Astrocyte (in vitro differentiated cells and primary cell): ENCODE measurements around the gene PLPPR3. TPM values are rescaled to one million over a fixed set of nuclear protein-coding genes. Genes with fewer than 3 reads are reported as not detected.
A peak's percentile ranks its signal among the peaks of the same experiment; 100 is the strongest.

Experiments used
- DNase-seq: peaks from one replicate; pipeline ENCODE4 v3.0.0-alpha.2; 2010; ENCODE audit warnings: low read depth
- FAIRE-seq: peaks from 2 replicates; lab custom pipeline; 2011; peaks lifted over from hg19 to GRCh38; lab: Jason Lieb, UNC
- H2AFZ ChIP-seq: 2 replicates; pipeline ENCODE4 v1.6.0; 2012; ENCODE audit warnings: low read depth, low read length, inconsistent platforms
- H3K27ac ChIP-seq: 2 replicates; pipeline ENCODE4 v1.5.1; 2011; ENCODE audit warnings: low read depth, low read length, inconsistent platforms
- H3K27me3 ChIP-seq: 2 replicates; pipeline ENCODE4 v1.6.0; 2011; ENCODE audit warnings: low read length, inconsistent platforms; ENCODE audit not compliant: insufficient read depth
- H3K36me3 ChIP-seq: 2 replicates; pipeline ENCODE4 v1.5.1; 2011; ENCODE audit warnings: low read length, inconsistent platforms; ENCODE audit not compliant: insufficient read depth
- H3K4me1 ChIP-seq: 2 replicates; pipeline ENCODE4 v1.5.1; 2011; ENCODE audit warnings: low read length, inconsistent platforms; ENCODE audit not compliant: insufficient read depth
- H3K4me2 ChIP-seq: 2 replicates; pipeline ENCODE4 v1.6.0; 2012; ENCODE audit warnings: low read length, inconsistent platforms
- H3K4me3 ChIP-seq: 2 replicates; pipeline ENCODE4 v1.5.1; 2011; ENCODE audit warnings: low read depth, mild to moderate bottlenecking, low read length, inconsistent platforms; ENCODE audit not compliant: insufficient read depth
- H3K79me2 ChIP-seq: 2 replicates; pipeline ENCODE4 v1.6.0; 2012; ENCODE audit warnings: mild to moderate bottlenecking, low read length, inconsistent platforms; ENCODE audit not compliant: insufficient read depth
- H3K9ac ChIP-seq: 2 replicates; pipeline ENCODE4 v1.6.0; 2012; ENCODE audit warnings: mild to moderate bottlenecking, low read length, inconsistent platforms
- H3K9me3 ChIP-seq: 2 replicates; pipeline ENCODE4 v1.5.1; 2012; ENCODE audit warnings: low read depth, mild to moderate bottlenecking, low read length, inconsistent platforms; ENCODE audit not compliant: insufficient read depth
- H4K20me1 ChIP-seq: 2 replicates; pipeline ENCODE4 v1.6.0; 2012; ENCODE audit warnings: low read length, inconsistent platforms; ENCODE audit not compliant: insufficient read depth
- H3K27ac Mint-ChIP-seq: one replicate; pipeline ENCODE4 v1.8.0; 2021; ENCODE audit warnings: mild to moderate bottlenecking, mixed read lengths; ENCODE audit not compliant: unreplicated experiment
- H3K27me3 Mint-ChIP-seq: one replicate; pipeline ENCODE4 v1.8.0; 2021; ENCODE audit warnings: low read depth, mixed read lengths; ENCODE audit not compliant: unreplicated experiment
- H3K36me3 Mint-ChIP-seq: one replicate; pipeline ENCODE4 v1.8.0; 2021; ENCODE audit warnings: low read depth, mixed read lengths; ENCODE audit not compliant: unreplicated experiment
- H3K4me1 Mint-ChIP-seq: one replicate; pipeline ENCODE4 v1.8.0; 2021; ENCODE audit warnings: low read depth, mixed read lengths; ENCODE audit not compliant: unreplicated experiment
- H3K4me3 Mint-ChIP-seq: one replicate; pipeline ENCODE4 v1.8.0; 2021; ENCODE audit warnings: mild to moderate bottlenecking, moderate library complexity, mixed read lengths; ENCODE audit not compliant: unreplicated experiment
- H3K9me3 Mint-ChIP-seq: one replicate; pipeline ENCODE4 v1.8.0; 2021; ENCODE audit warnings: mild to moderate bottlenecking, mixed read lengths; ENCODE audit not compliant: unreplicated experiment
- EZH2 ChIP-seq: IDR thresholded peaks from 2 replicates; pipeline ENCODE4 v1.6.1; 2012; ENCODE audit warnings: mild to moderate bottlenecking, low read length, inconsistent platforms; ENCODE audit not compliant: insufficient read depth
- total RNA-seq: library from RNA; stranded (reverse); gene quantifications from 2 replicates; pipeline ENCODE4 v1.2.1, GENCODE V29; 2021
- TF ChIP-seq, protein P1 (sequence below): IDR thresholded peaks from 2 replicates; pipeline ENCODE4 v1.5.1; 2011; ENCODE audit warnings: low read depth, mild to moderate bottlenecking, inconsistent platforms, low read length, moderate library complexity; ENCODE audit not compliant: insufficient read depth

PLPPR3 gene
- total RNA-seq, 1 donor from 2014 or later: 36.5 TPM

DNA sequence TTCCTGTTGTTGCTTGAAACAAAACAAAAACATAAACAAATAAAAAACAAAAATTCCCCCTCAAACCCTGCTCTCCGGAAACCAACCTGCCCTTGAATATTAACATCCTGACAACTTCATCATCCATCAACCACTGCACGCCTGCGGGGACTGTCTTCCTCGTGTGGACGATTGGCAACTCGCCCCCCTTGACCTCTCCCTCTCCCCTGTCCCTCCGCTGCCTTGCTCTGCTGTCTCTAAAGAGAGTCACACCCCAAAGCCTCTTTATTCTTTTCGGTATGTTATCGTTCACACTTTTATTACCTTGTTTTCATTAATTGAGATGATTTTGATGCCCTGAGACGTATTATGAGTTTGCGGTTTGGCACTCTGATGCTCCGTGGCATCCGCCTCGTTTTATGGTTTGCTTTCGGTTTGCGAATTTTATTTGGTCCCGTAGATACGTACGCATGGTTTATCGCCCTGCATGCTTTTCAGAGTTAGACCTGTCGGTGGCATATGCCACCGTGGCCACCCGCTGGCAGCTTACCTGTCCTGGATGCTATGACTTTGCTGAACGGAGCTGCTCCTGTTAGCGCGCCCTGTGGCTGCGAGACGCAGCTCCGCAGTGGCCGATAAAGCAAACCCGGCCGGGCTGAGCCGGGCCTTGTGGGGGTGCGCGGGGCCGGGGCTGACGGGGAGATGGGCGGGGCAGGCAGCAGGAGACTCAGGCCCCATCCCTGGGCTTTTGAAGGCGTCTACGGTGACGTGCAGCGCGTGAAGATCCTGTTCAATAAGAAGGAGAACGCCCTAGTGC lies 13.9 kb downstream of the PLPPR3 start:
- Histone ChIP-seq H4K20me1 (peaks cover 91% of the 10 kb centered on the region), H3K27me3 (no peaks in the 10 kb centered on the region), H3K79me2 (peaks cover 79% of the 10 kb centered on the region), H3K4me1 (no peaks in the 10 kb centered on the region), H2AFZ (no peak overlapping the region), H3K9me3 (no peaks in the 10 kb centered on the region), H3K9ac (no peak overlapping the region), H3K4me2 (no peak overlapping the region), H3K4me3 (no peak overlapping the region), H3K27ac (no peak overlapping the region), H3K36me3 (peaks cover 46% of the 10 kb centered on the region)
- H3K4me3 Mint-ChIP-seq: peak overlapping the region; percentile 21
- no peaks in the 10 kb centered on the region for H3K27me3 Mint-ChIP-seq
- FAIRE-seq: no peak
- TF ChIP-seq, protein P1, sequence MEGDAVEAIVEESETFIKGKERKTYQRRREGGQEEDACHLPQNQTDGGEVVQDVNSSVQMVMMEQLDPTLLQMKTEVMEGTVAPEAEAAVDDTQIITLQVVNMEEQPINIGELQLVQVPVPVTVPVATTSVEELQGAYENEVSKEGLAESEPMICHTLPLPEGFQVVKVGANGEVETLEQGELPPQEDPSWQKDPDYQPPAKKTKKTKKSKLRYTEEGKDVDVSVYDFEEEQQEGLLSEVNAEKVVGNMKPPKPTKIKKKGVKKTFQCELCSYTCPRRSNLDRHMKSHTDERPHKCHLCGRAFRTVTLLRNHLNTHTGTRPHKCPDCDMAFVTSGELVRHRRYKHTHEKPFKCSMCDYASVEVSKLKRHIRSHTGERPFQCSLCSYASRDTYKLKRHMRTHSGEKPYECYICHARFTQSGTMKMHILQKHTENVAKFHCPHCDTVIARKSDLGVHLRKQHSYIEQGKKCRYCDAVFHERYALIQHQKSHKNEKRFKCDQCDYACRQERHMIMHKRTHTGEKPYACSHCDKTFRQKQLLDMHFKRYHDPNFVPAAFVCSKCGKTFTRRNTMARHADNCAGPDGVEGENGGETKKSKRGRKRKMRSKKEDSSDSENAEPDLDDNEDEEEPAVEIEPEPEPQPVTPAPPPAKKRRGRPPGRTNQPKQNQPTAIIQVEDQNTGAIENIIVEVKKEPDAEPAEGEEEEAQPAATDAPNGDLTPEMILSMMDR: no peak
- TF ChIP-seq EZH2: no peak
- H3K36me3 Mint-ChIP-seq: peaks cover 11% of the 10 kb centered on the region
- H3K4me1 Mint-ChIP-seq: peaks cover 3% of the 10 kb centered on the region
- DNase-seq: no peak
- no peaks in the 10 kb centered on the region for H3K9me3 Mint-ChIP-seq
- peak overlapping the region; percentile 85 for H3K27ac Mint-ChIP-seq

DNA sequence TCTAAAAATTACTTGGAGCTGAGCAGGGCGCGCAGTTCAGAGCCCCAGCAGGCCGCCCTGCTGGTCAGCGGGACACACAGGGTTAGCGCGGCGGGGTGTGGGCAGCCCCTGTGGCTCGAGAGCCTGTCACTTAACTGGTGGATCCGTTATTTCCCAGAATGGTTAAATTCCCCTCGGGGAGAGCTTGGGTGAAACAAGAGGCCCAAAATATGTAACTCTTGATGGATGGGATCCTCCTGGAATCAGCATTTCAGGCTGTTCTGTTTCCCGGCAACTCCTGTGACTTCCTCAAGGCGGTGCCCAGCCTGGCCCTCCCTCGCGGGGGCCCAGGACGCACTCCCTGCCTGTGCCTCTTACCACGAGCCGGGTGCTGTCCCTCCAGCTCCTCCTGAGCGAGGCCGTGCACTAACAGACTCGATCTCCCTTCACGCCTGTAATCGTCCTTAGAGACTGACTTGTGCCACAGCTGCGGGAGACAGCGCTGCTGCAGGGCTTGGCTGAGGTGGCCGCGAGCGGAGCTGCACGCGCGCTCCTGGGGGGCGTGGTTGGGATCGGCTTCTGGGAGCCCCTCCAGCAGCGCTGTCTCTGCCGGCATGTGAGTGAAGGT lies 14.8 kb downstream of the PLPPR3 start:
- Mint-ChIP-seq H3K27ac (peak overlapping the region; percentile 85), H3K4me3 (no peak overlapping the region), H3K4me1 (peaks cover 11% of the 10 kb centered on the region), H3K36me3 (peaks cover 11% of the 10 kb centered on the region), H3K27me3 (no peaks in the 10 kb centered on the region), H3K9me3 (no peaks in the 10 kb centered on the region)
- TF ChIP-seq EZH2: no peak
- TF ChIP-seq, protein P1: no peak
- no peak for DNase-seq
- no peak overlapping the region for H3K9ac ChIP-seq
- H3K9me3 ChIP-seq: no peaks in the 10 kb centered on the region
- H3K4me1 ChIP-seq: peaks cover 8% of the 10 kb centered on the region
- no peak overlapping the region for H3K4me2 ChIP-seq
- H2AFZ ChIP-seq: no peak overlapping the region
- no peak for FAIRE-seq
- no peaks in the 10 kb centered on the region for H3K27me3 ChIP-seq
- H3K27ac ChIP-seq: no peak overlapping the region
- peaks cover 97% of the 10 kb centered on the region for H4K20me1 ChIP-seq
- no peak overlapping the region for H3K4me3 ChIP-seq
- H3K79me2 ChIP-seq: peaks cover 88% of the 10 kb centered on the region
- H3K36me3 ChIP-seq: peaks cover 46% of the 10 kb centered on the region
